ENCODE results near the gene ASAP3. TPM values are rescaled to one million over a fixed set of nuclear protein-coding genes. Genes with fewer than 3 reads are reported as not detected.
"Not testable (repeated sequence)": the region's sequence is repeated elsewhere in the genome, so short reads cannot be mapped to it uniquely, and the experiment has no call there.

The ASAP3 gene
- total and polyA plus RNA-seq, 10 donors = 2.9 to 13.8 (median 9.0) TPM

GRCh38 chr1:23380719-23381118 is 103.3 kb downstream of the ASAP3 start:
- Histone ChIP-seq H3K27me3 (replicated peaks in 1 of 7) (no peaks in the 10 kb centered on the region), H3K36me3 (no peaks in the 10 kb centered on the region), H3K4me3 (no peak overlapping the region), H3K9me3 (no peaks in the 10 kb centered on the region), H3K27ac (no peak overlapping the region), H3K4me1 (peaks cover 0 to 36% (median 20%) of the 10 kb centered on the region in 6 donors)
- no peak for TF ChIP-seq POLR2AphosphoS5 (IDR thresholded peaks at IDR 0.05)
- TF ChIP-seq, protein P1, sequence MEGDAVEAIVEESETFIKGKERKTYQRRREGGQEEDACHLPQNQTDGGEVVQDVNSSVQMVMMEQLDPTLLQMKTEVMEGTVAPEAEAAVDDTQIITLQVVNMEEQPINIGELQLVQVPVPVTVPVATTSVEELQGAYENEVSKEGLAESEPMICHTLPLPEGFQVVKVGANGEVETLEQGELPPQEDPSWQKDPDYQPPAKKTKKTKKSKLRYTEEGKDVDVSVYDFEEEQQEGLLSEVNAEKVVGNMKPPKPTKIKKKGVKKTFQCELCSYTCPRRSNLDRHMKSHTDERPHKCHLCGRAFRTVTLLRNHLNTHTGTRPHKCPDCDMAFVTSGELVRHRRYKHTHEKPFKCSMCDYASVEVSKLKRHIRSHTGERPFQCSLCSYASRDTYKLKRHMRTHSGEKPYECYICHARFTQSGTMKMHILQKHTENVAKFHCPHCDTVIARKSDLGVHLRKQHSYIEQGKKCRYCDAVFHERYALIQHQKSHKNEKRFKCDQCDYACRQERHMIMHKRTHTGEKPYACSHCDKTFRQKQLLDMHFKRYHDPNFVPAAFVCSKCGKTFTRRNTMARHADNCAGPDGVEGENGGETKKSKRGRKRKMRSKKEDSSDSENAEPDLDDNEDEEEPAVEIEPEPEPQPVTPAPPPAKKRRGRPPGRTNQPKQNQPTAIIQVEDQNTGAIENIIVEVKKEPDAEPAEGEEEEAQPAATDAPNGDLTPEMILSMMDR (IDR thresholded peaks at IDR 0.05 in 8 of 11, conservative IDR thresholded peaks at IDR 0.05 in 3 of 11) = no peak
- no peak for TF ChIP-seq POLR2A (IDR thresholded peaks at IDR 0.05)
- intact Hi-C loops (cut with DNase I; ENCODE audit: low total_unique reads) = no loop called here
- no peak for DNase-seq
- 60 to 66% (median 61%) methylated on average over 5 of the region's 5 CpGs for WGBS, 5 donors

DNA sequence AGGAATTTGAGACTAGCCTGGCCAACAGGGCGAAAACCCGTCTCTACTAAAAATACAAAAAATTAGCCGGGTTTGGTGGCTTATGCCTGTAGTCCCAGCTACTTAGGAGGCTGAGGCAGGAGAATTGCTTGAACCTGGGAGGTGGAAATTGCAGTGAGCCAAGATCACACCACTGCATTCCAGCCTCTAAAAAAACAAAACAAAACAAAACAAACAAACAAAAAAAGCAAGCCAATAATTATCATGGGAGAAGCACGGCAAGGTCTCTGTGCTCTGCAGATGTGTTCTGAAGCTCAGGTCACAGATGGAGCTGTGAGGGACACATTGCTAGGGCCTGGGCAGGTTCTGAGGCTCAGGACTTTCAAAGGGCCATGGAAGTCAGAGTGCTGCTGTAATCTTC is 103.7 kb downstream of the ASAP3 start:
- H3K27ac ChIP-seq; H3K27me3 ChIP-seq (replicated peaks in 1 of 7); intact Hi-C loops (cut with DNase I; ENCODE audit: low total_unique reads); H3K9me3 ChIP-seq; H3K36me3 ChIP-seq; H3K4me3 ChIP-seq; DNase-seq: not testable (repeated sequence)
- 64 to 78% (median 68%) methylated on average over 4 of the region's 4 CpGs for WGBS, 5 donors
- peaks cover 0 to 36% (median 20%) of the 10 kb centered on the region in 6 donors for H3K4me1 ChIP-seq

Other genes with a start within 250 kb of the ASAP3 start
- gene HNRNPR, start 139.9 kb downstream of the ASAP3 start, total RNA-seq = 100 to 1,000 TPM in 5 of 7 donors, 10 to 100 TPM in 2; 75.8 to 143 (median 109) TPM
- gene HNRNPR, start 139.9 kb downstream of the ASAP3 start, polyA plus RNA-seq = 10 to 100 TPM; 58.2 to 83.2 (median 75.8) TPM
- 10 to 100 TPM; 15.3 to 32.1 (median 20.3) TPM for gene ZNF436, start 114.3 kb downstream of the ASAP3 start, total RNA-seq
- gene ZNF436, start 114.3 kb downstream of the ASAP3 start, polyA plus RNA-seq = 1 to 10 TPM; 2.8 to 5.5 (median 3.4) TPM
- 10 to 100 TPM in 4 of 7 donors, 1 to 10 TPM in 3; 9.1 to 19.6 (median 17.6) TPM for gene TCEA3, start 59.4 kb downstream of the ASAP3 start, total RNA-seq
- gene TCEA3, start 59.4 kb downstream of the ASAP3 start, polyA plus RNA-seq = 10 to 100 TPM in 1 of 3 donors, 1 to 10 TPM in 2; 4.6 to 11.0 (median 6.6) TPM
- 10 to 100 TPM in 2 of 7 donors, 1 to 10 TPM in 5; 3.4 to 18.9 (median 8.4) TPM for gene E2F2, start 47.1 kb upstream of the ASAP3 start, total RNA-seq
- gene E2F2, start 47.1 kb upstream of the ASAP3 start, polyA plus RNA-seq = 1 to 10 TPM in 2 of 3 donors, under 1 TPM in 1; 0.89 to 2.3 (median 1.5) TPM
- gene ID3, start 75.3 kb upstream of the ASAP3 start, total RNA-seq = 100 to 1,000 TPM in 1 of 7 donors, 10 to 100 TPM in 6; 49.5 to 122 (median 65.4) TPM
- gene ID3, start 75.3 kb upstream of the ASAP3 start, polyA plus RNA-seq = 100 to 1,000 TPM in 2 of 3 donors, 10 to 100 TPM in 1; 59.8 to 118 (median 109) TPM
- gene RPL11, start 207.6 kb upstream of the ASAP3 start, total RNA-seq = 1,000 to 10,000 TPM in 4 of 7 donors, 100 to 1,000 TPM in 3; 864 to 1,229 (median 1,082) TPM
- 1,000 to 10,000 TPM; 4,161 to 6,089 (median 5,782) TPM for gene RPL11, start 207.6 kb upstream of the ASAP3 start, polyA plus RNA-seq